A673 (cell line): ENCODE measurements around the gene POPDC2. TPM values are rescaled to one million over a fixed set of nuclear protein-coding genes. Genes with fewer than 3 reads are reported as not detected.

Experiments used
- BruUV-seq: library from RNA; stranded (reverse); fragments of 400-500 nt; replicated peaks from 2 replicates; lab custom pipeline; 2021; lab: Mats Ljungman, UMichigan
- CTCF ChIA-PET: fragments of 300-600 bp; sonication (Branson Sonifier 250); formaldehyde crosslinking; loops from one replicate; lab custom pipeline; 2022; ENCODE audit warnings: antibody characterized with exemption; lab: Charles Lee
- POLR2A ChIA-PET: fragments of 300-600 bp; sonication (Branson Sonifier 250); formaldehyde crosslinking; loops from one replicate; lab custom pipeline; 2022; ENCODE audit warnings: antibody characterized with exemption; ENCODE audit not compliant: low non-redundant PET; lab: Charles Lee
- DNase-seq: peaks from one replicate; pipeline ENCODE4 v3.0.0-alpha.2; 2015; ENCODE audit warnings: low spot score
- H3K27ac ChIP-seq: fragments of 200-600 bp; sonication (generic); 2 replicates; pipeline ENCODE4 v1.5.1; 2016; ENCODE audit warnings: mixed run types, low read depth, mild to moderate bottlenecking, mixed read lengths, antibody characterized with exemption, low read length; ENCODE audit not compliant: poor library complexity, severe bottlenecking
- H3K27me3 ChIP-seq: fragments of 200-600 bp; sonication (generic); replicated peaks from 2 replicates; pipeline ENCODE4 v1.6.1; 2017; ENCODE audit warnings: mixed run types, low read depth, mild to moderate bottlenecking, mixed read lengths, antibody characterized with exemption, low read length; ENCODE audit not compliant: insufficient read depth, poor library complexity
- H3K36me3 ChIP-seq: fragments of 200-600 bp; sonication (generic); 2 replicates; pipeline ENCODE4 v1.6.1; 2016; ENCODE audit warnings: mixed run types, mild to moderate bottlenecking, mixed read lengths, antibody characterized with exemption, low read length; ENCODE audit not compliant: insufficient read depth, poor library complexity, severe bottlenecking
- H3K4me1 ChIP-seq: fragments of 200-600 bp; sonication (generic); 2 replicates; pipeline ENCODE4 v1.6.1; 2017; ENCODE audit warnings: mixed run types, mild to moderate bottlenecking, mixed read lengths, antibody characterized with exemption, low read length; ENCODE audit not compliant: insufficient read depth, poor library complexity, severe bottlenecking
- H3K4me3 ChIP-seq: fragments of 200-600 bp; sonication (generic); 2 replicates; pipeline ENCODE4 v1.5.1; 2016; ENCODE audit warnings: low read depth, mixed run types, mild to moderate bottlenecking, mixed read lengths, low read length; ENCODE audit not compliant: poor library complexity, severe bottlenecking
- H3K9me3 ChIP-seq: fragments of 200-600 bp; sonication (generic); 2 replicates; pipeline ENCODE4 v1.6.1; 2016; ENCODE audit warnings: mixed run types, low read depth, mild to moderate bottlenecking, mixed read lengths, antibody characterized with exemption, low read length; ENCODE audit not compliant: poor library complexity, severe bottlenecking
- EZH2 ChIP-seq: fragments of 200-600 bp; sonication (generic); IDR thresholded peaks from 2 replicates; pipeline ENCODE4 v1.6.1; 2017; ENCODE audit warnings: borderline replicate concordance, low read depth, mild to moderate bottlenecking, mixed read lengths, antibody characterized with exemption, low read length; ENCODE audit not compliant: poor library complexity, severe bottlenecking
- intact Hi-C: fragments of 100-400 bp; cut with micrococcal nuclease; formaldehyde crosslinking; loops from one replicate; pipeline ENCODE4 v1.10.0; 2022; ENCODE audit not compliant: unreplicated experiment
- total RNA-seq: library from RNA; stranded (reverse); gene quantifications from 2 replicates; pipeline ENCODE4 v1.2.3, GENCODE V29; 2021
- TF ChIP-seq, protein P1 (sequence below): fragments of 300-800, 200-600 bp; sonication (generic); conservative IDR thresholded peaks from 2 replicates; pipeline ENCODE4 v1.5.1; 2017; ENCODE audit warnings: low read depth, mild to moderate bottlenecking, antibody characterized with exemption, low read length, moderate library complexity, mixed read lengths

Gene POPDC2
- total RNA-seq, 1 experiment from 2014 or later = 0.99 TPM

DNA sequence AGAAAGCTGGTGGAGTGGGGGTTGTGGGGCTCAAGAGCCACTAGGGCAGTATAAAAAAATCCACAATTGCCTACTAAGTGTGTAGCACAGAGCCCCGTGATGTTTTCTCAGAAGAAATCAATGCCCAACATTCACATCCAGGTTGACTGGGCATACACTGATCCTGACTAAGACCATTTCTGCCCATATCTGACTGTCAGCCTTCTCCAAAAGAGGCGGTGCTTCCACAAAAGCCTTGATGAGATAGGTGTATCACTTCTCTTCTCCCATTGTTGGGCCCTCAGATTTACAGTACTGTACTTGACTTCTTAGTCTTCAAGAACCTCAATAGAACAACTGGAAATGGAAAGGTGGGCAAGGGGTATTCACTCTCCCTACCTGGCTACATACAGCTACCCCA lies 1.4 kb downstream of the POPDC2 start:
- Histone ChIP-seq H3K27me3 (no peaks in the 10 kb centered on the region), H3K9me3 (no peaks in the 10 kb centered on the region), H3K4me3 (no peak overlapping the region), H3K27ac (no peak overlapping the region), H3K36me3 (no peaks in the 10 kb centered on the region), H3K4me1 (peaks cover 17% of the 10 kb centered on the region)
- BruUV-seq = no TSS peak
- TF ChIP-seq EZH2 = no peak
- TF ChIP-seq, protein P1, sequence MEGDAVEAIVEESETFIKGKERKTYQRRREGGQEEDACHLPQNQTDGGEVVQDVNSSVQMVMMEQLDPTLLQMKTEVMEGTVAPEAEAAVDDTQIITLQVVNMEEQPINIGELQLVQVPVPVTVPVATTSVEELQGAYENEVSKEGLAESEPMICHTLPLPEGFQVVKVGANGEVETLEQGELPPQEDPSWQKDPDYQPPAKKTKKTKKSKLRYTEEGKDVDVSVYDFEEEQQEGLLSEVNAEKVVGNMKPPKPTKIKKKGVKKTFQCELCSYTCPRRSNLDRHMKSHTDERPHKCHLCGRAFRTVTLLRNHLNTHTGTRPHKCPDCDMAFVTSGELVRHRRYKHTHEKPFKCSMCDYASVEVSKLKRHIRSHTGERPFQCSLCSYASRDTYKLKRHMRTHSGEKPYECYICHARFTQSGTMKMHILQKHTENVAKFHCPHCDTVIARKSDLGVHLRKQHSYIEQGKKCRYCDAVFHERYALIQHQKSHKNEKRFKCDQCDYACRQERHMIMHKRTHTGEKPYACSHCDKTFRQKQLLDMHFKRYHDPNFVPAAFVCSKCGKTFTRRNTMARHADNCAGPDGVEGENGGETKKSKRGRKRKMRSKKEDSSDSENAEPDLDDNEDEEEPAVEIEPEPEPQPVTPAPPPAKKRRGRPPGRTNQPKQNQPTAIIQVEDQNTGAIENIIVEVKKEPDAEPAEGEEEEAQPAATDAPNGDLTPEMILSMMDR = no peak
- intact Hi-C loops = no loop called here
- ChIA-PET POLR2A (no interaction called here), CTCF (no interaction called here)
- DNase-seq = no peak

DNA sequence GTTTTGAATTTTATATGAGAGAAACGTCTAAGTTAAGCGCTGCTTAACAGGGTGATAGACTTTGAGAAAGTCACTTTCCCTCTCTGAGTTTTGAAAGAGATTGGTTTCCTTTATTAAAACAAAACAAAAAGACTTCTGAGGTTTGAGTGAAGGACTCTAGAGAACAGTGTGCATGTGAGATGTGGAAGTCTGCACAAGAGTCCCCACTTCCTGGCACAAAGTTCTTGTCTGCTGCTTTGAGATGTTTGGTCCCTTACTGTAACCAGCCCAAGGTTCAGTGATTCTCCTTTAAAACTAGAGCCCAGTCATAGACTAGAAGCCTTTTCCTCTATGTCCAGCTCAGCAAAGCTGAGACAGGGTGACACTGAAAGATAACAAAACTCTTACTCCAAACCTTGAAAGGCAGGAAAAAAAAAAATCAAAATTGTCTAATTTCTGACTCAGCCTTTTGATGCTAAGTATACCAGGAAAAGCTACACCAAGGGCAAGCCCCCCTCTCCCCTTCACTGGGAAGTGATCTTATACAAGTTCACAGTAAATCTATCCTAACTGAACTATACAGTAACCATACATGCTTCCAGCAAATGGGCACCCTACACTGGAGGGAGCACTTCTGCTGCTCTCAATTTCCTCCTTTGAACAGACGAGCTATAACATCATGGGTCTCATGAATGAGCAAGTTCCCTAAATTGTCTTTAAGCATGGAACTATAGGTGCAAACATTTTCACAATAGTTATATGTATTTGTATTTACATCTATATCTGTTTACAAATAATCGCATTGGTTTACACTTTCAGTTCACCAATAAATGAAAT lies 2.3 kb downstream of the POPDC2 start:
- H3K9me3 ChIP-seq = no peaks in the 10 kb centered on the region
- CTCF ChIA-PET = no interaction called here
- DNase-seq = no peak
- H3K36me3 ChIP-seq = no peaks in the 10 kb centered on the region
- no peak for TF ChIP-seq EZH2
- TF ChIP-seq, protein P1 = no peak
- peaks cover 8% of the 10 kb centered on the region for H3K4me1 ChIP-seq
- no peak overlapping the region for H3K27ac ChIP-seq
- intact Hi-C loops = no loop called here
- no TSS peak for BruUV-seq
- H3K27me3 ChIP-seq = no peaks in the 10 kb centered on the region
- POLR2A ChIA-PET = no interaction called here
- no peak overlapping the region for H3K4me3 ChIP-seq

DNA sequence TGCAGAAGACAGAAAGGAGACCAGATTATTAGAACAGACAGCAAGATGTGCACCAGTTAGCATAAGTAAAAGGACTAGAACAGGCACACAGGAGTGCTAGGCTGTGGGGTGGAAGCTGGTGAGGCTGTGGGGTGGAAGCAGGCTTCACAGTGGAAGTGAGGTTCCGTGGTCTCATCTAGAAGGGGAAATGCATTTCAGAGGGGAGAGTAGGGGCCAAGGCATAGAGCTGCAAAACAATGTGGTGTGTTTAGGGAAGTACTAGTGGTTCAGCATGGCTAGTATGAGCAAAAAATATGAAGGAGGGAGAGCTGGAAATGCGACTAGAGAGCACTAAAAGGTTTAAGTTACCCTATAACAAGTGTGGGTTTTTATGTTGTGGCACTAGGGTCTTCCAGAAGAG lies 6.5 kb downstream of the POPDC2 start:
- POLR2A ChIA-PET = no interaction called here
- no peak overlapping the region for H3K4me3 ChIP-seq
- intact Hi-C loops = no loop called here

More for the DNA sequence above, 6.5 kb downstream of the POPDC2 start:
- Histone ChIP-seq H3K4me1 (no peaks in the 10 kb centered on the region), H3K9me3 (no peaks in the 10 kb centered on the region), H3K27me3 (no peaks in the 10 kb centered on the region), H3K27ac (no peak overlapping the region), H3K36me3 (no peaks in the 10 kb centered on the region)
- no TSS peak for BruUV-seq
- TF ChIP-seq, protein P1 = no peak
- CTCF ChIA-PET = no interaction called here
- DNase-seq = no peak
